SK-N-SH (cell line): ENCODE results near the gene CD300C.

ENCODE experiments used
- CTCF ChIP-seq: fragments of 200-600 bp; sonication (generic); IDR thresholded peaks from 2 replicates; pipeline ENCODE4 v1.6.1; 2017; ENCODE audit warnings: antibody characterized with exemption, mild to moderate bottlenecking, moderate library complexity
- ELF1 ChIP-seq: IDR thresholded peaks from 2 replicates; pipeline ENCODE4 v1.4.0; 2012
- JUND ChIP-seq: IDR thresholded peaks from 2 replicates; pipeline ENCODE4 v1.4.0; 2012

GRCh38 chr17:74554909-74555308 lies 9.0 kb upstream of the CD300C start:
- TF ChIP-seq JUND = no peak
- no peak for TF ChIP-seq CTCF
- no peak for TF ChIP-seq ELF1
